Sigmoid colon (tissue), 7 donors: Measurements from ENCODE around the gene PRR18. TPM values are rescaled to one million over a fixed set of nuclear protein-coding genes. Genes with fewer than 3 reads are reported as not detected.
"Not testable (repeated sequence)": the region's sequence is repeated elsewhere in the genome, so short reads cannot be mapped to it uniquely, and the experiment has no call there.

Experiments
- DNase-seq: peaks from one replicate; pipeline ENCODE4 v3.0.0-alpha.2; 2019
- H3K27ac ChIP-seq, 4 donors: fragments of 200-600 bp; sonication (generic); one replicate each; pipeline ENCODE4 v1.5.1; 2016 to 2019; ENCODE audit warnings: mild to moderate bottlenecking in 1 of 4
- H3K27me3 ChIP-seq, 3 donors: fragments of 200-600 bp; sonication (generic); one replicate each; pipeline ENCODE4 v1.5.1; 2019; ENCODE audit warnings: mild to moderate bottlenecking in 1 of 3
- H3K36me3 ChIP-seq, 4 donors: fragments of 200-600 bp; sonication (generic); one replicate each; pipeline ENCODE4 v1.5.1; 2016 to 2019
- H3K4me1 ChIP-seq, 4 donors: fragments of 200-600 bp; sonication (generic); one replicate each; pipeline ENCODE4 v1.5.1; 2017 to 2019
- H3K4me3 ChIP-seq, 4 donors: fragments of 200-600 bp; sonication (generic); one replicate each; pipeline ENCODE4 v1.5.1; 2017 to 2019; ENCODE audit warnings: mild to moderate bottlenecking in 2 of 4, moderate library complexity in 1 of 4
- H3K9me3 ChIP-seq, 4 donors: fragments of 200-600 bp in 3 of 4; sonication (generic) in 3 of 4; one replicate each; pipeline versions ENCODE4 v1.5.1 to v1.6.1; 2013 to 2019
- EP300 ChIP-seq, 4 donors: sonication (generic); formaldehyde crosslinking; IDR thresholded peaks; one replicate each; pipeline ENCODE4 v1.6.1; 2017; ENCODE audit warnings: antibody characterized with exemption in 4 of 4
- POLR2A ChIP-seq, 2 donors: fragments of 450-650 bp; IDR thresholded peaks; one replicate each; pipeline ENCODE4 v1.6.1; 2016; ENCODE audit warnings: antibody characterized with exemption in 2 of 2, mild to moderate bottlenecking in 2 of 2, moderate library complexity in 2 of 2
- POLR2AphosphoS5 ChIP-seq, 4 donors: sonication (generic); formaldehyde crosslinking; IDR thresholded peaks; one replicate each; pipeline ENCODE4 v1.6.1; 2017; ENCODE audit warnings: antibody characterized with exemption in 4 of 4
- WGBS, 2 donors: extraction: QIAGEN DNeasy Blood & Tissue Kit; methylation state at CpG; one replicate each; pipeline ENCODE4 v1.1.7; 2013; 5-methylcytosine and 5-hydroxymethylcytosine counted together
- intact Hi-C: fragments of 100-400 bp; cut with DNase I; formaldehyde crosslinking; loops from one replicate; pipeline ENCODE4 v1.15.1; 2023
- polyA plus RNA-seq, 3 donors: library from polyadenylated mRNA; stranded (reverse); fragments of 200-250 nt; gene quantifications; one replicate each; pipeline ENCODE4 v1.2.3, GENCODE V29; 2013
- total RNA-seq, 4 donors: library from RNA; depleted of rRNA; stranded (reverse); fragments of >200 nt; gene quantifications; one replicate each; pipeline ENCODE4 v1.1.0, GENCODE V29; 2016
- TF ChIP-seq, protein P1 (sequence below), 4 experiments: fragments of 450-650 bp in 3 of 4; fragments of 200-600 bp in 1 of 4; IDR thresholded peaks; one replicate each; pipeline ENCODE4 v1.5.1; 2016 to 2019; ENCODE audit warnings: antibody characterized with exemption in 4 of 4, mild to moderate bottlenecking in 3 of 4, moderate library complexity in 2 of 4
- donor health status: healthy with polysubstance abuse.
- donor health status: Bipolar disorder and iron deficiency.
- donor health status: healthy.

The PRR18 gene
- total and polyA plus RNA-seq, 7 donors: 0.06 to 0.41 TPM; not detected in 5

DNA sequence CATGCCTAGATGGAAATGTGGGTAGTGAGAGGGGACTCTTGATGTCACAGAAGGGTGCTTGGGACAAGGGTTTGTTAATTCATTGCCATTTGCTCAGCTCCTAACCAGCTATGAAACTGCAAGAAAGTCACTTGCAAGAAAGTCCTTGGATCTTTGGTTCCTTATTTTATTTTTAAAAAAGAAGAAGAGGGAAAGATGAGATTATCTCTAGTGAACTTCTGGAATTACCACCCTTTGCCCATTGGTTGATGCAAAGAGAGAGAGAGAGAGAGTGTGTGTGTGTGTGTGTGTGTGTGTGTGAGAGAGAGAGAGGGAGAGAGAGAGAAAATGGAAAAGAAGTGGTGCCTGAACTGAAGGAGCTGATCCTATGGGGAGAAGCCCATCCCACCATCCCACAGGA is 38.8 kb upstream of the PRR18 start:
- no peaks in the 10 kb centered on the region for H3K36me3 ChIP-seq
- H3K4me1 ChIP-seq: peaks cover 0 to 10% (median 4%) of the 10 kb centered on the region in 4 donors
- intact Hi-C loops: no loop called here
- peaks cover 0 to 4% (median 0%) of the 10 kb centered on the region in 4 donors for H3K9me3 ChIP-seq
- no peak overlapping the region for H3K27ac ChIP-seq
- no peak for DNase-seq
- TF ChIP-seq, protein P1, sequence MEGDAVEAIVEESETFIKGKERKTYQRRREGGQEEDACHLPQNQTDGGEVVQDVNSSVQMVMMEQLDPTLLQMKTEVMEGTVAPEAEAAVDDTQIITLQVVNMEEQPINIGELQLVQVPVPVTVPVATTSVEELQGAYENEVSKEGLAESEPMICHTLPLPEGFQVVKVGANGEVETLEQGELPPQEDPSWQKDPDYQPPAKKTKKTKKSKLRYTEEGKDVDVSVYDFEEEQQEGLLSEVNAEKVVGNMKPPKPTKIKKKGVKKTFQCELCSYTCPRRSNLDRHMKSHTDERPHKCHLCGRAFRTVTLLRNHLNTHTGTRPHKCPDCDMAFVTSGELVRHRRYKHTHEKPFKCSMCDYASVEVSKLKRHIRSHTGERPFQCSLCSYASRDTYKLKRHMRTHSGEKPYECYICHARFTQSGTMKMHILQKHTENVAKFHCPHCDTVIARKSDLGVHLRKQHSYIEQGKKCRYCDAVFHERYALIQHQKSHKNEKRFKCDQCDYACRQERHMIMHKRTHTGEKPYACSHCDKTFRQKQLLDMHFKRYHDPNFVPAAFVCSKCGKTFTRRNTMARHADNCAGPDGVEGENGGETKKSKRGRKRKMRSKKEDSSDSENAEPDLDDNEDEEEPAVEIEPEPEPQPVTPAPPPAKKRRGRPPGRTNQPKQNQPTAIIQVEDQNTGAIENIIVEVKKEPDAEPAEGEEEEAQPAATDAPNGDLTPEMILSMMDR (IDR thresholded peaks at IDR 0.05): no peak
- TF ChIP-seq POLR2A (IDR thresholded peaks at IDR 0.05) (no peak), EP300 (IDR thresholded peaks at IDR 0.05) (no peak), POLR2AphosphoS5 (IDR thresholded peaks at IDR 0.05) (no peak)
- H3K4me3 ChIP-seq: no peak overlapping the region
- H3K27me3 ChIP-seq: no peaks in the 10 kb centered on the region

DNA sequence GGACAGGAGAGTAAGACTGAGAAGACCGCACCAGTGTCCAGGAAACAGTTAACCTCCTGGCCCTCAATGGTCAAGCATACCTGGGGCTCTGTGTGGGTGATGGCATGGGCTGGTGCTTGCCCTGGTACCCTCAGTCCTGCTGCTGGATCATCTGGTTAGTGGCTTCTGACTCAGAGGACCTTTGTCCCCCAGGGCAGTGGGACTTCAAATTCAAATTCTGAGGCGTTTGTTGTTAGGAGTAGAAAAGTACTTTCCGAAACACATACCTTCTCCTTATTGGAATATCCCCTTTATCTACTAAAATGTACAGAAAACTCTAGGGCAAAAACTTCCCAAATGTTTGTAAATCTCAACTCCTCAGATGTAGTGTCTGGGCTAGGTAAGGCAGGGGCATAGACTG is 38.3 kb upstream of the PRR18 start:
- Histone ChIP-seq H3K36me3 (no peaks in the 10 kb centered on the region), H3K4me3 (no peak overlapping the region), H3K27me3 (no peaks in the 10 kb centered on the region), H3K27ac (no peak overlapping the region), H3K9me3 (peaks cover 0 to 4% (median 0%) of the 10 kb centered on the region in 4 donors), H3K4me1 (peaks cover 0 to 14% (median 8%) of the 10 kb centered on the region in 4 donors)
- WGBS, 2 donors: 75 to 90% methylated on average over 3 of the region's 3 CpGs
- intact Hi-C loops: no loop called here
- DNase-seq: no peak
- TF ChIP-seq POLR2AphosphoS5 (IDR thresholded peaks at IDR 0.05) (no peak), POLR2A (IDR thresholded peaks at IDR 0.05) (no peak), EP300 (IDR thresholded peaks at IDR 0.05) (no peak)
- TF ChIP-seq, protein P1 (IDR thresholded peaks at IDR 0.05): no peak

DNA sequence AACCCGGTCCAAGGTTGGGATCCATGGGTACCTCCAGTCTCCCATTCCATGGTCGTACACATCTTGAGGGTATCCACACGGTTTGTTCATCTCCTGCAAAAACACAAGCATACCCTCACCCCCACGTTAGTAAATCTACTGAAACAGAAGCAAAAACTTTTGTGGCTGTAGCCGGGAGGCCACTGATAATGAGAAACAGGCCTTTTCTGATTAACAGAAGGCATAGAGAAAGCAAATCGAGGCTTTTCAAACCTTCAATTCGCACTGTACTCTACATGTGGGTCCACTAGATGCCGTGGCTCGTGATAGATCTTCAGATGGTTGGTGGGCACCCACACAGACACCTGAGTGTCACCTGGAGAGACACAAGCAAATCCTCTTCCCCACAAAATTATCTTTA is 37.5 kb upstream of the PRR18 start:
- H3K9me3 ChIP-seq, H3K36me3 ChIP-seq, H3K27ac ChIP-seq, DNase-seq, intact Hi-C loops, H3K27me3 ChIP-seq, H3K4me3 ChIP-seq: not testable (repeated sequence)
- 91 to 92% methylated on average over 9 of the region's 9 CpGs for WGBS, 2 donors
- H3K4me1 ChIP-seq: peaks cover 0 to 22% (median 16%) of the 10 kb centered on the region in 4 donors

DNA sequence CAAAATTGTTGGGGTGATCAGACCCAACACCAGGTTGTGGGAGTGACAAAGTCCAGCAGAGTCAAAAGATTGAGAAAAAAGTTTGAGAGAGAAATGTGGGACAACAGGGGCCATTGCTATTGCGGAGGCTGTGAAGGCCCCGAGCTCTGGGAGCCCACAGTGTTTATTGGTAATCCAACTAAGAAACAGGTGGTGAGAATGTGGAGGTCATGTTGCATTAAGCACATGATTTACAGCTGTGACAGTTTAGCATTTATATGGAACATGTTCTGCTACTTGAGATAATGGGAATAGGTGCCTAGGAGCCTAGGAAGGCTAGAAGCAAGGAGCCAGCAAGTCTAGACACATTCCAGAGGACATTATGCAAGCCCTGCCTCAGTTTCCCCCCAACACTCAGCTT is 36.7 kb upstream of the PRR18 start:
- intact Hi-C loops, H3K36me3 ChIP-seq, H3K27ac ChIP-seq, H3K27me3 ChIP-seq, DNase-seq, H3K4me3 ChIP-seq, H3K9me3 ChIP-seq: not testable (repeated sequence)
- 80 to 88% methylated on average over 2 of the region's 2 CpGs for WGBS, 2 donors
- H3K4me1 ChIP-seq: peaks cover 0 to 29% (median 23%) of the 10 kb centered on the region in 4 donors

DNA sequence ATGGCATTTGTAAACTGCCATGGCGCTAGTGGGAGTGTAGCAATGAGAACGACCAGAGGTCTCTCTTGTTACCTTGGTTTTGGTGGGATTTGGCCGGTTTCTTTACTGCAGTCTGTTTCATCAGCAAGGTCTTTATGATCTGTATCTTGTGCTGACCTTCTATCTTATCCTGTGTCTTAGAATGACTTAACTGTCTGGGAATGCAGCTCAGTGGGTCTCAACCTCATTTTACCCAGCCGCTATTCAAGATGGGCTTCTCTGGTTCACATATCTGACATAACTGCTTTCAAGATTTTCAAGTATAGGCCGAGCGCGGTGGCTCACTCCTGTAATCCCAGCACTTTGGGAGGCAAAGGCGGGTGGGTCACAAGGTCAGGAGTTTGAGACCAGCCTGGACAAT is 36.0 kb upstream of the PRR18 start:
- no peak for DNase-seq
- TF ChIP-seq, protein P1 (IDR thresholded peaks at IDR 0.05): no peak
- TF ChIP-seq POLR2AphosphoS5 (IDR thresholded peaks at IDR 0.05) (no peak), POLR2A (IDR thresholded peaks at IDR 0.05) (no peak), EP300 (IDR thresholded peaks at IDR 0.05) (no peak)
- Histone ChIP-seq H3K4me3 (no peak overlapping the region), H3K9me3 (no peaks in the 10 kb centered on the region), H3K27me3 (no peaks in the 10 kb centered on the region), H3K36me3 (no peaks in the 10 kb centered on the region), H3K4me1 (peaks cover 0 to 36% (median 29%) of the 10 kb centered on the region in 4 donors), H3K27ac (no peak overlapping the region)
- 97 to 98% methylated on average over 8 of the region's 8 CpGs for WGBS, 2 donors
- intact Hi-C loops: no loop called here

DNA sequence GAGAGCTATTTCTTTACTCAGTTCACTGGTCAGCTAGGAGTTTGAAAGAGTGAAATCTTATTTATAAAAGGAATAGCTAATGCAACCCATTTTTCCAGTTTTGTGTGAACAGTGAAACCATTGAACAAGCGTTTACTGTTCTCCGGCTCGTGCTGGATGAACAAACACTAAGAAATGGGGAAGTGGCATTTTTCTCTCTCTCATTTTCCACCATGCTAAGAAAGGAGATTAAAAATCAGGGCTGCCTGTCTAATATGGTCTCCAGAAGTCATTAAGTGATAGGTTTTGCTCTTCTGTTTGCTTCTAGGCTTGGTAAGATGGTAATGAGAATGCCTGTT is 34.9 kb upstream of the PRR18 start:
- Histone ChIP-seq H3K4me3 (peak overlapping the region; percentile 67 to 100 (median 96)), H3K27ac (peak overlapping the region; percentile 84 to 93 (median 90)), H3K4me1 (peaks cover 0 to 45% (median 34%) of the 10 kb centered on the region in 4 donors), H3K9me3 (no peaks in the 10 kb centered on the region), H3K36me3 (no peaks in the 10 kb centered on the region), H3K27me3 (no peaks in the 10 kb centered on the region)
- no peak for DNase-seq
- WGBS, 2 donors: 9 to 16% methylated on average over 3 of the region's 3 CpGs
- intact Hi-C loops: loop anchor here (1.0 kb wide), 1 partner anchor 38 kb away; no protein-coding TSS in a partner anchor
- no peak for TF ChIP-seq POLR2A (IDR thresholded peaks at IDR 0.05)
- TF ChIP-seq, protein P1 (IDR thresholded peaks at IDR 0.05): no peak
